HCEC 1CT (cell line): ENCODE results near the gene MYF5.

Source experiments
- DNase-seq: peaks from one replicate; pipeline ENCODE4 v3.0.0-alpha.2; 2017

The MYF5 gene

GRCh38 chr12:80716696-80717469 is at the start of gene MYF5:
TSS of gene MYF5 (plus strand) at chr12:80716912. CDS start at chr12:80717064, 152 bp downstream.
- DNase-seq, result no peak

DNA sequence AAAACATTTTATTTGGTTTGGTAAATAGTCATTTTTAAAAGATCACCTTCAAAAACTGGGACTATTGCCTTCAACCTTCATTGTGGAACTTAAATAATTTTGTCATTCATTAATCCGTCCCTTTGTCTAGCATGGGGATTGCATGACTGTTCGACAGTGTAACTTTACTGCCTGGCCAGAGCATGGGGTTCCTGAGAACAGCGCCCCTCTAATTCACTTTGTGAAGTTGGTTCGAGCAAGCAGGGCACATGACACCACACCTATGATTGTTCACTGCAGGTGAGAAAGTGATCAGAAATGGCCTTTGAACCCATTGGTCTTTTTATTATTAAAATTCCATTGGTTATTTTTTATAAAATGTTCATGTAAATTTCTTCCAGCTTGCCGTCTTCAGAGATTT is 46.5 kb upstream of the MYF5 start:
- no peak for DNase-seq

GRCh38 chr12:80676042-80676636 is 40.6 kb upstream of the MYF5 start:
- DNase-seq, result peak; percentile 50

DNA sequence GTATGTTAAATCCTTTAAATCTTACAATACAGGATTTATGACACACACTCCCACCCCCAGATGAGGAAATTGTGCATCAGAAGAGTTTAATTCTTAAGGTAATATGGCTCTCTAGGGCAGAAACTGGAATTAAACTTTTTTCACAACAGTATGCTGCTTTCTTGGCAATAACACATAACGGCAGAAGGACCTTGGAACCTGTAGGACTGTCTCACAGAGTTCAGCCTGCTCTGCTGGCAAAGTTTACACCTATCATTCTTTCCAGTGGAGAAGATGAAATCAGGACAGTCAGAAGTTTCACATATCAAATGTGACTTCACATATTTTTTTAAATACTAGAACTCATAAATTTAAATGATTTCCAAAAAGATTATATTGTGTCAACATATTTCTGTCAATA is 39.9 kb upstream of the MYF5 start:
- DNase-seq, result no peak

DNA sequence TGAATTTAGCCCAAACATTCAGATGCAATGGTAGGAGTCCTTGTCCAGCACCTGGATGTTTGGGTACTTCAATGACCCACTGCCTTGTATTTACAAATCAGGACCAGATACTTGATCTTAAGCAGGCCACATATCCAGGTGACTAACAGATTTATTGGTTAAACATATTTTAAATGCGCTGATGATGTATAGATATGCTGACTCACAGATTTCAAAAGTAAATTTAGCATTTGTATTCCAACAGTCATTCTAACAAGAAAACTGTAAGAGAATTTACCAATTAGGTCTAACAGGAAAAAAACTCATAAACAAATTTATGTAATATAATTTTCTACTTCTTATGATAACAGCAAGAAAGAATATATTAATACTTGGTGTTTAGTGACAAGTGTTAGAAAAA is 38.7 kb upstream of the MYF5 start:
- DNase-seq, result peak; percentile 38

DNA sequence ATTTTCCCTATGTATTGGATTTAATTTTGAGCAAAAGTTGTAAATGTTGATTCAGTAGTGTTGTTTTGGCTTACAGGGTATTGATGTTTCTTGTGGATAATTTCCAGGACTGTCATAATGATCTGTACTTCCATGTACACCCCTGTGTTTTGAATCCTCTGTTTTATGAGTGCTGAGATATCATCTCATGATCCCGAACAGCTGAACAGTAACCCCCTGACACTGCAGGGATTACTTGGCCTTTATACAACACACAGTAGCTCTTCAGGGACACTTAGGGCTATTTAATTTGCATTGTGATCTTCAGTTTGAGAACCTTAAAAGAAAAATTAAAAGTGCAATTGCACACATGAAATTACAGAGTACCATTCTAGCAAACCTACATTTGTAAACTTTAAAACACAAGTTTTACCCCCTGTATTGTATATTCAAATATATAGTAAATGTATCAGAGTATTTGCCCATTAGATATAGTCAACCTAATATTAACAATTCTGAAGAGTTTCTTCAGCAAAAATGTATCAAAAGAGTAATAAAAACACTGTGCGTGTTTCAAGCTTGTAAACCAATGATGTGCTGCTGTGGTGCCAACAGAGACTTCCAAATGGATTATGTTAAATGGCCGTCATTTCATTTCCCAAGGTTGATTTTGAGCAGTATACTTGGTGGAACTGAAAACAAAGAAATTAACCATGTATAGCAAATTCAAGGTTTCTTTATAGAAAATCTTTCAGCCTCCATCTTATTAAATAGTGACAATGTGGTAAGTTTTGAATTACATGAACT is 37.2 kb upstream of the MYF5 start:
- no peak for DNase-seq

- DNase-seq, result no peak
Observed at GRCh38 chr12:80681287-80681686, 35.4 kb upstream of the MYF5 start.

- DNase-seq, result no peak
Observed at GRCh38 chr12:80681786-80682185, 34.9 kb upstream of the MYF5 start.

GRCh38 chr12:80684077-80684495 is 32.6 kb upstream of the MYF5 start:
- no peak for DNase-seq

DNA sequence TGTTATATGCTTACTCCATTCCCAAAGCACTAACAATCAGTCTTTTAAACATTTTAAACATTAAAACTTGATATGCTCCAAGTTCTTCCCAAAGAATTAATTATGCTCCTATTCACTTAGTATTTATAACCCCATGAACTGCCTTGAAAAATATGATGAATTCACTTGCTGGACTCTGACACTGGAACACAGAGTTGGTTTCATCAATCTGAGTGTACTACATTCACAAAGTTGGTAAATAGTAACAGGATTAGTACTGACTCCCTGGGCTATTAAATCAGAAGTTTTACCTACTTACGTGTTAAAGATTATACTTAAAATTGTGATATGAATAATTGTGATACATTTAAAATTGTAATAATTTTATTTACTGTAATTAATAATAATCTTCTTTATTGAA is 26.6 kb upstream of the MYF5 start:
- DNase-seq, result no peak

GRCh38 chr12:80690513-80690912 is 26.2 kb upstream of the MYF5 start:
- DNase-seq, result no peak

- no peak for DNase-seq
Observed at GRCh38 chr12:80692114-80692513, 24.6 kb upstream of the MYF5 start.

DNA sequence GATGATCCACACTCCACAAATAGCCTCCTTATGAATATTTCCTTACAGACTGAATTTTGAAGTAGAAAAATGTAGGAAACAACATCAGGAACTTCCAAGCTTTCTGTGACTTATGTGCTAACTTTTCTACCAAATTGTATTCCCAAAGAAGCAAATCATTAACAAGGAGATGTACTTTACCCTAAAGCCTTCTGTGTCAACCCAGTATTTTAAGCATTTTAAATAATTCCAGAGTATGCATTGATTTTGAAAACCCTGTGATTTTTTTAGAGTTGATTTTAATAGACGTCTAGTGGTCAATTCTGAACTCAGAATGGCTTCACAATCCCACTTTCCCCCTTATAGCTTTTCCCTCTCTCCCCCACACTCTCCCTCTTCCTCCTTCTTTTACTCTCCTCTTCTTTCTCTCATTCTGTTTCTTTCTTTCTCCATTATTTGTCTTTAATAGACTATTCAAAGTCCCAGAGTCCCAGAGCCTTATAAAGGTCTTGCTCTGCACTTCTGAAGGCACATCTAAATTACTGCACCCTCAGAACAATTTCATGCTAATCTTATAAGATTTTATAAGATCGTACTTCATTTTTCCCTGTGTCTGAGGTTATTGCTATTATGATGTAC is 19.3 kb upstream of the MYF5 start:
- no peak for DNase-seq

DNA sequence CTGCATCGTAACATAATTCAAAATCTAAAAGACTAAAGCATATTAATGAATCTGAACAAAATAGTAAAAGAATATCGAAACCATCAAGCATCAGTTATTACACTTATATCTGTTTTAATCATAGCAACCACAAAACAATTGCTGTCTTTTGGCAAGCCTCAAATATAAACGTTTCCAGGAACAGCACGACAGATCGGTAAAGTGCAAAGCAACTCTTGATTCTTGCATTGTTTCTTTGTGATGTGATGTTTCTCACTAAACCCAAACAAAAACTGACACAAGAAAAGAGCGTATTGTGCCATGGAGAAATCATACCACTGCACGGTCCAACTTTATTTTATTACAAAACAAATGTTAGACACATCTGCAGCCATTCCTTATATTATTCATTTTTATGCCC is 18.5 kb upstream of the MYF5 start:
- no peak for DNase-seq

GRCh38 chr12:80698847-80699542 is 17.7 kb upstream of the MYF5 start:
- DNase-seq, result no peak

GRCh38 chr12:80700327-80700726 is 16.4 kb upstream of the MYF5 start:
- DNase-seq, result no peak

- peak; percentile 39 for DNase-seq
Observed at GRCh38 chr12:80701388-80701787, 15.3 kb upstream of the MYF5 start.

DNA sequence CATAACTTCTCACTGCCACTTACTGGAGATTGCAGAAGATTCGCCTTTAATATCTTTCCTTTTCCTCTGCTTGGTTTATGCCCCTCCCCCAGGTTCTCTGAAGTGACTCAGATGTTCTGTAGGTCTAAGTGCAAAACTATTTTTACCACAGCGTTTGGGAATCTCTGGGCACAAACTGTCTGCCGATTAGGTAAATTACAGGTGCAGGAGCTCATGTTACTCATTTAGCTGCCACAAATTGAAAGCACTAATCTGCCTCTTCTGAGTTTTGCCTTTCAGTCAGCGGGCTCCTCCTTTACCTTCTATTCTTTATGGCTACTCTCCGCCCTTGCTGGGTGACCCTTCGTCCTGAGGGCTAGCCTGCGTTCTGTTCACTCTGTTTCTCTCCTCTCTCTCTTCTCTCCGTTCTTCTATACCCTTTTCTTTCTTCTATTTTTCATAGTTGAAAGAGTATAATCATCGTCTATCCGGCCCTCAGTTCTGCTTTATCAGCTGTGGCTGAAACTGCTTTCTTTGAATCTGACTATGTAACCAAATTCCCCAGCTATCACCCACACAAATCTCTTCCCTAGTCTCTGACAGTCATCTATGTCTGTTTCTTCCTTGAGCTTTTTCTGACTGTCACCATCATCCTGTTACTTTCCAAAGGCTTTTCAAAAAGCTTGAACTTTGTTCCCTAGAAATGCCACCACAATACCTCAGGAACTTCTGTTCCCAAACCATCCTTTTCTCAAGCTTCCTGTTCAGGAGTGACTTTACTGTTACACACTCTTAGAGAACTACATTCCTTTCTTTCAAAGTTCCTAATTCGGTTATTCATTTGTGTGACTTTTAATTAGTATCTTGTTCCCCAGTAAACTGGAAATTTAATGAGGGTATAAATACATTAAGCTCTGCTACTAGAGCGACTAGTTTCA is 13.6 kb upstream of the MYF5 start:
- DNase-seq, result peak; percentile 85

GRCh38 chr12:80704420-80704819 is 12.3 kb upstream of the MYF5 start:
- no peak for DNase-seq

DNA sequence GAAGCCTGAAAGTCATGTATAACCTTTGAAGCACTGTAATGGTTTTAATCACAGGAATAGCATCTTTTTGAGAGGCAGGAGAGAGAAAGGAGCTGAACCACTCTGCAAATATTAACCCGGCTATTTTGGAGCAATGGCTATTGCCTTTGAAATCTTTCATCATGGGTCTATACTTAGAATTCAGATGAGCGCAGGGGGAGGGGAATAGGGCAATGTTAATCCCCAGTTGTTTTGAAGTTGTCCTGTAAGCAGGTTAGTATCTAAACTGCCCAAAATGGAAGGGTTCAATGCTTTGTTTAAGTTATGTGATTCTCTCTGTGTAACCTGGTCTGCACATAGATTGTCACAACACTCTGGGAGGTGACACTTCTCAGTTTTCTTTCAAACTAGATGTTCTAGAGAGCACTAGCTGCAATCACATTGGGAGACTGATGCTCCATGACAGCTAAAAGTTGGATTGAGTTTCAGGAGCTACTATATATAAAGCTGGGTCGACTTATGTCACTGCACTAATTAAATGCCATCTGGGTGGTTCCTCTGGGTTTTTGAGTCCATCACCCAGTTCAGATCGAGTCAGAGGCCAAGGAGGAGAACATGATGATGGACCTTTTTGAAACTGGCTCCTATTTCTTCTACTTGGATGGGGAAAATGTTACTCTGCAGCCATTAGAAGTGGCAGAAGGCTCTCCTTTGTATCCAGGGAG is 9.4 kb upstream of the MYF5 start, which contains the start of gene MYF6:
Gene MYF6 (plus strand): TSS at position 509 of the 704 bp plus-strand sequence. CDS start 86 bp downstream, at position 595.
- no peak for DNase-seq

- DNase-seq, result no peak
Observed at GRCh38 chr12:80707830-80708258, 8.9 kb upstream of the MYF5 start.
